H1 (cell line): ENCODE results near the gene GNG10. TPM values are rescaled to one million over a fixed set of nuclear protein-coding genes. Genes with fewer than 3 reads are reported as not detected.

Experiments
- BCL11A ChIP-seq, 2 experiments: IDR thresholded peaks; one replicate each; pipeline ENCODE4 v1.6.1; 2011; ENCODE audit warnings: low read depth in 2 of 2, low read length in 2 of 2, mild to moderate bottlenecking in 2 of 2
- CBX8 ChIP-seq: fragments of 300-800, 300-1000 bp; sonication (generic); IDR thresholded peaks from 2 replicates; pipeline ENCODE4 v1.7.1; 2016; ENCODE audit warnings: low read depth, low read length, borderline replicate concordance
- MAFK ChIP-seq: IDR thresholded peaks from 2 replicates; pipeline ENCODE4 v1.6.1; 2012; ENCODE audit warnings: low read depth, mild to moderate bottlenecking, improper control_type of control experiment, low read length
- POLR2AphosphoS5 ChIP-seq: IDR thresholded peaks from 2 replicates; pipeline ENCODE4 v1.6.1; 2011; ENCODE audit warnings: low read depth, low read length
- RFX5 ChIP-seq: IDR thresholded peaks from 2 replicates; pipeline ENCODE4 v1.6.1; 2011; ENCODE audit warnings: low read depth, low read length, improper control_type of control experiment, borderline replicate concordance
- SIN3A ChIP-seq, 2 experiments: IDR thresholded peaks in 1 of 2; conservative IDR thresholded peaks in 1 of 2; 2 replicates each; pipeline ENCODE4 v1.6.1; 2011 to 2012; ENCODE audit warnings: low read length in 2 of 2, improper control_type of control experiment in 1 of 2, low read depth in 1 of 2, mild to moderate bottlenecking in 1 of 2
- SP2 ChIP-seq: IDR thresholded peaks from 2 replicates; pipeline ENCODE4 v1.6.1; 2012; ENCODE audit warnings: mild to moderate bottlenecking, low read length, inconsistent platforms
- SP4 ChIP-seq: IDR thresholded peaks from 2 replicates; pipeline ENCODE4 v1.6.1; 2012; ENCODE audit warnings: low read length, inconsistent platforms
- TEAD4 ChIP-seq: IDR thresholded peaks from 2 replicates; pipeline ENCODE4 v1.6.1; 2012; ENCODE audit warnings: low read depth, low read length, inconsistent platforms, mixed read lengths
- polyA plus RNA-seq, 7 experiments: library from polyadenylated mRNA; depleted of rRNA in 3 of 7; stranded (reverse) in 5 of 7; unstranded in 2 of 7; fragments of >200 nt in 5 of 7; fragments of 200-250 nt in 2 of 7; gene quantifications; 1 replicate in 5 of 7; 2 replicates in 1 of 7; 4 replicates in 1 of 7; pipeline versions ENCODE4 v1.2.1 to v1.2.3, GENCODE V29; 2011 to 2013; ENCODE audit warnings: missing spikeins in 2 of 7, mixed read lengths in 2 of 7
- total RNA-seq: library from RNA; stranded (reverse); fragmentation: NEBNext Ultra II Directional; extraction: Animal tissue kit (Norgen Biotek cat#: 25700); gene quantifications from 2 replicates; pipeline ENCODE4 v1.2.1, GENCODE V29; 2021
- TF ChIP-seq, protein P1 (sequence below): fragments of 300-600 bp; sonication (generic); IDR thresholded peaks from 2 replicates; pipeline ENCODE4 v1.7.1; 2012; ENCODE audit warnings: low read length, moderate library complexity, mild to moderate bottlenecking, inconsistent platforms; ENCODE audit not compliant: insufficient replicate concordance

Gene GNG10
- total and polyA plus RNA-seq, 2 of the 8 experiments (the other 6 are each of a cell fraction or from before 2014, with no cell fraction given) = 24.7 to 28.5 TPM

DNA sequence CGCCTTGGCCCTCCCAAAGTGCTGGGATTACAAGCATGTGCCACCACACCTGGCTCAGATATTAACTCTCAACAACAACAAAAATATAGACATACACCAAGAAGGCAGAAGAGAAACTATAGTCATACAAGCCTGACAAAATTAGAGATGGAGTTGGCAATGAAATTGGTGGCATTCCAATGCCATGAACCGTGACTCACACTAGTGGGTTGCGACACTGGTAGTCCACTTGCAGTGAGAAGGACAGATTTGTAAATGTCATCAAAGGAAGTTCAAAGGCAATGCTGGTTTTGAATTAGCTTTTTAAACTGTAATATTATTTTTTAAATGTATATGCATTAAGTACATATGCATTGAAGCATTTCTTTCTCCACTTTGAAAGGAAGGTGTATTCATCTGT, 38.8 kb upstream of the GNG10 start (continued):
- TF ChIP-seq, protein P1, sequence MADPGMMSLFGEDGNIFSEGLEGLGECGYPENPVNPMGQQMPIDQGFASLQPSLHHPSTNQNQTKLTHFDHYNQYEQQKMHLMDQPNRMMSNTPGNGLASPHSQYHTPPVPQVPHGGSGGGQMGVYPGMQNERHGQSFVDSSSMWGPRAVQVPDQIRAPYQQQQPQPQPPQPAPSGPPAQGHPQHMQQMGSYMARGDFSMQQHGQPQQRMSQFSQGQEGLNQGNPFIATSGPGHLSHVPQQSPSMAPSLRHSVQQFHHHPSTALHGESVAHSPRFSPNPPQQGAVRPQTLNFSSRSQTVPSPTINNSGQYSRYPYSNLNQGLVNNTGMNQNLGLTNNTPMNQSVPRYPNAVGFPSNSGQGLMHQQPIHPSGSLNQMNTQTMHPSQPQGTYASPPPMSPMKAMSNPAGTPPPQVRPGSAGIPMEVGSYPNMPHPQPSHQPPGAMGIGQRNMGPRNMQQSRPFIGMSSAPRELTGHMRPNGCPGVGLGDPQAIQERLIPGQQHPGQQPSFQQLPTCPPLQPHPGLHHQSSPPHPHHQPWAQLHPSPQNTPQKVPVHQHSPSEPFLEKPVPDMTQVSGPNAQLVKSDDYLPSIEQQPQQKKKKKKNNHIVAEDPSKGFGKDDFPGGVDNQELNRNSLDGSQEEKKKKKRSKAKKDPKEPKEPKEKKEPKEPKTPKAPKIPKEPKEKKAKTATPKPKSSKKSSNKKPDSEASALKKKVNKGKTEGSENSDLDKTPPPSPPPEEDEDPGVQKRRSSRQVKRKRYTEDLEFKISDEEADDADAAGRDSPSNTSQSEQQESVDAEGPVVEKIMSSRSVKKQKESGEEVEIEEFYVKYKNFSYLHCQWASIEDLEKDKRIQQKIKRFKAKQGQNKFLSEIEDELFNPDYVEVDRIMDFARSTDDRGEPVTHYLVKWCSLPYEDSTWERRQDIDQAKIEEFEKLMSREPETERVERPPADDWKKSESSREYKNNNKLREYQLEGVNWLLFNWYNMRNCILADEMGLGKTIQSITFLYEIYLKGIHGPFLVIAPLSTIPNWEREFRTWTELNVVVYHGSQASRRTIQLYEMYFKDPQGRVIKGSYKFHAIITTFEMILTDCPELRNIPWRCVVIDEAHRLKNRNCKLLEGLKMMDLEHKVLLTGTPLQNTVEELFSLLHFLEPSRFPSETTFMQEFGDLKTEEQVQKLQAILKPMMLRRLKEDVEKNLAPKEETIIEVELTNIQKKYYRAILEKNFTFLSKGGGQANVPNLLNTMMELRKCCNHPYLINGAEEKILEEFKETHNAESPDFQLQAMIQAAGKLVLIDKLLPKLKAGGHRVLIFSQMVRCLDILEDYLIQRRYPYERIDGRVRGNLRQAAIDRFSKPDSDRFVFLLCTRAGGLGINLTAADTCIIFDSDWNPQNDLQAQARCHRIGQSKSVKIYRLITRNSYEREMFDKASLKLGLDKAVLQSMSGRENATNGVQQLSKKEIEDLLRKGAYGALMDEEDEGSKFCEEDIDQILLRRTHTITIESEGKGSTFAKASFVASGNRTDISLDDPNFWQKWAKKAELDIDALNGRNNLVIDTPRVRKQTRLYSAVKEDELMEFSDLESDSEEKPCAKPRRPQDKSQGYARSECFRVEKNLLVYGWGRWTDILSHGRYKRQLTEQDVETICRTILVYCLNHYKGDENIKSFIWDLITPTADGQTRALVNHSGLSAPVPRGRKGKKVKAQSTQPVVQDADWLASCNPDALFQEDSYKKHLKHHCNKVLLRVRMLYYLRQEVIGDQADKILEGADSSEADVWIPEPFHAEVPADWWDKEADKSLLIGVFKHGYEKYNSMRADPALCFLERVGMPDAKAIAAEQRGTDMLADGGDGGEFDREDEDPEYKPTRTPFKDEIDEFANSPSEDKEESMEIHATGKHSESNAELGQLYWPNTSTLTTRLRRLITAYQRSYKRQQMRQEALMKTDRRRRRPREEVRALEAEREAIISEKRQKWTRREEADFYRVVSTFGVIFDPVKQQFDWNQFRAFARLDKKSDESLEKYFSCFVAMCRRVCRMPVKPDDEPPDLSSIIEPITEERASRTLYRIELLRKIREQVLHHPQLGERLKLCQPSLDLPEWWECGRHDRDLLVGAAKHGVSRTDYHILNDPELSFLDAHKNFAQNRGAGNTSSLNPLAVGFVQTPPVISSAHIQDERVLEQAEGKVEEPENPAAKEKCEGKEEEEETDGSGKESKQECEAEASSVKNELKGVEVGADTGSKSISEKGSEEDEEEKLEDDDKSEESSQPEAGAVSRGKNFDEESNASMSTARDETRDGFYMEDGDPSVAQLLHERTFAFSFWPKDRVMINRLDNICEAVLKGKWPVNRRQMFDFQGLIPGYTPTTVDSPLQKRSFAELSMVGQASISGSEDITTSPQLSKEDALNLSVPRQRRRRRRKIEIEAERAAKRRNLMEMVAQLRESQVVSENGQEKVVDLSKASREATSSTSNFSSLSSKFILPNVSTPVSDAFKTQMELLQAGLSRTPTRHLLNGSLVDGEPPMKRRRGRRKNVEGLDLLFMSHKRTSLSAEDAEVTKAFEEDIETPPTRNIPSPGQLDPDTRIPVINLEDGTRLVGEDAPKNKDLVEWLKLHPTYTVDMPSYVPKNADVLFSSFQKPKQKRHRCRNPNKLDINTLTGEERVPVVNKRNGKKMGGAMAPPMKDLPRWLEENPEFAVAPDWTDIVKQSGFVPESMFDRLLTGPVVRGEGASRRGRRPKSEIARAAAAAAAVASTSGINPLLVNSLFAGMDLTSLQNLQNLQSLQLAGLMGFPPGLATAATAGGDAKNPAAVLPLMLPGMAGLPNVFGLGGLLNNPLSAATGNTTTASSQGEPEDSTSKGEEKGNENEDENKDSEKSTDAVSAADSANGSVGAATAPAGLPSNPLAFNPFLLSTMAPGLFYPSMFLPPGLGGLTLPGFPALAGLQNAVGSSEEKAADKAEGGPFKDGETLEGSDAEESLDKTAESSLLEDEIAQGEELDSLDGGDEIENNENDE = no peak
- no peak for TF ChIP-seq RFX5
- TF ChIP-seq BCL11A (IDR thresholded peaks at IDR 0.05; ENCODE audit: low read depth in 2 of 2, low read length in 2 of 2) = no peak
- no peak for TF ChIP-seq POLR2AphosphoS5
- TF ChIP-seq SIN3A (conservative IDR thresholded peaks at IDR 0.05 in 1 of 2, IDR thresholded peaks at IDR 0.05 in 1 of 2; ENCODE audit: low read depth in 1 of 2, low read length in 2 of 2) = no peak
- no peak for TF ChIP-seq SP4
- no peak for TF ChIP-seq SP2
- TF ChIP-seq CBX8 = no peak
- TF ChIP-seq TEAD4 = no peak
- TF ChIP-seq MAFK = no peak
